Chondrocyte (in vitro differentiated cells): Measurements from ENCODE around the gene WDR91. TPM values are rescaled to one million over a fixed set of nuclear protein-coding genes. Genes with fewer than 3 reads are reported as not detected.

Source experiments
- DNase-seq: peaks from one replicate; pipeline ENCODE4 v3.0.0; 2021; ENCODE audit warnings: mixed read lengths, low spot score
- H3K27ac Mint-ChIP-seq: one replicate; pipeline ENCODE4 v1.8.0; 2021; ENCODE audit warnings: mild to moderate bottlenecking, moderate library complexity, mixed read lengths; ENCODE audit not compliant: unreplicated experiment
- H3K27me3 Mint-ChIP-seq: 2 replicates; pipeline ENCODE4 v1.8.0; 2021; ENCODE audit warnings: low read depth, mixed read lengths
- H3K36me3 Mint-ChIP-seq: 2 replicates; pipeline ENCODE4 v1.8.0; 2021; ENCODE audit warnings: low read depth, mixed read lengths
- H3K4me1 Mint-ChIP-seq: 2 replicates; pipeline ENCODE4 v1.8.0; 2021; ENCODE audit warnings: low read depth, mild to moderate bottlenecking, mixed read lengths
- H3K4me3 Mint-ChIP-seq: one replicate; pipeline ENCODE4 v1.8.0; 2021; ENCODE audit warnings: mild to moderate bottlenecking, moderate library complexity, mixed read lengths; ENCODE audit not compliant: unreplicated experiment
- H3K9me3 Mint-ChIP-seq: 2 replicates; pipeline ENCODE4 v1.8.0; 2021; ENCODE audit warnings: low read depth, mixed read lengths
- total RNA-seq: library from RNA; stranded (reverse); gene quantifications from 3 replicates; pipeline ENCODE4 v1.2.1, GENCODE V29; 2021
- TF ChIP-seq, protein P1 (sequence below): fragments of 200-600 bp; sonication (generic); IDR thresholded peaks from 2 replicates; pipeline ENCODE4 v1.5.0; 2021; ENCODE audit warnings: antibody characterized with exemption, mild to moderate bottlenecking, moderate library complexity

Gene WDR91
- total RNA-seq, 1 donor from 2014 or later: 10.6 TPM

DNA sequence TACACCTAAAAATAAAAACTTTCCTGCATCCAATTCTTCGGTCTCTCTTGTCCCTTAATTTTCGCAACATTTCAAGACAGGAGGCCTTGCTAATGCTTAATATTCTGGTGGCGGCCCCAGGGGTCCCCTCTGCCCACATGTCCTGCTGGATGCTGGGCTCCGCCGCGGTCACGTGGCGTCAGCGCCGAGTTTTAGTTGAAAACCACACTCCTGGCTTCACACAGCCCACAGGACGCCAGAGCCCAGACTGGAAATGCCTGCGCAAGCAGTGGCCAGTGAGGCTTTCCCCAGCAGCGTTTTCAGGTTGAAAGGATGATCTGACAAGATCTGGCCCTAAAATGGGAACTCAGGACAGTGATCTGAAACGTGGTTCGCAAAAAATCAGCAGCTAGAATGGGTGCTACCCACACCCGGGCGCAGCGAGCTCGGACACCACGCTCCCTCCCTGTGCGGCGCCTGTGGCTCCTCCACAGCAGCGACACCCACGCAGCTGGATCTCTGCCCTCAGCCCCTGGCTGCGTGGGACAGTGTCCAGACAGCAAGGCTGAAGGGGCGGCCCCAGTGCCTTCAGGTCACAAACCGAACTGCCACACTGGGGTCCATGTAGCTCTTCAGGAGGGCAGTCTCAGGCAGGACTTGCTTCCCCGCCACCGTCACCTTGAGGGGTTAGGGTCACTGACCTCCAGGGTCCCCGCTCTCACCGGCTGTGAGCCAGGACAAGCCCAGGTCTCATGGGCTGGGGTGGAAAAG is 29.2 kb downstream of the WDR91 start:
- no peak for DNase-seq
- peaks cover 45% of the 10 kb centered on the region for H3K36me3 Mint-ChIP-seq
- no peak overlapping the region for H3K27ac Mint-ChIP-seq
- no peaks in the 10 kb centered on the region for H3K4me1 Mint-ChIP-seq
- peaks cover 32% of the 10 kb centered on the region for H3K9me3 Mint-ChIP-seq
- no peak overlapping the region for H3K4me3 Mint-ChIP-seq
- TF ChIP-seq, protein P1, sequence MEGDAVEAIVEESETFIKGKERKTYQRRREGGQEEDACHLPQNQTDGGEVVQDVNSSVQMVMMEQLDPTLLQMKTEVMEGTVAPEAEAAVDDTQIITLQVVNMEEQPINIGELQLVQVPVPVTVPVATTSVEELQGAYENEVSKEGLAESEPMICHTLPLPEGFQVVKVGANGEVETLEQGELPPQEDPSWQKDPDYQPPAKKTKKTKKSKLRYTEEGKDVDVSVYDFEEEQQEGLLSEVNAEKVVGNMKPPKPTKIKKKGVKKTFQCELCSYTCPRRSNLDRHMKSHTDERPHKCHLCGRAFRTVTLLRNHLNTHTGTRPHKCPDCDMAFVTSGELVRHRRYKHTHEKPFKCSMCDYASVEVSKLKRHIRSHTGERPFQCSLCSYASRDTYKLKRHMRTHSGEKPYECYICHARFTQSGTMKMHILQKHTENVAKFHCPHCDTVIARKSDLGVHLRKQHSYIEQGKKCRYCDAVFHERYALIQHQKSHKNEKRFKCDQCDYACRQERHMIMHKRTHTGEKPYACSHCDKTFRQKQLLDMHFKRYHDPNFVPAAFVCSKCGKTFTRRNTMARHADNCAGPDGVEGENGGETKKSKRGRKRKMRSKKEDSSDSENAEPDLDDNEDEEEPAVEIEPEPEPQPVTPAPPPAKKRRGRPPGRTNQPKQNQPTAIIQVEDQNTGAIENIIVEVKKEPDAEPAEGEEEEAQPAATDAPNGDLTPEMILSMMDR: no peak
- H3K27me3 Mint-ChIP-seq: no peaks in the 10 kb centered on the region

DNA sequence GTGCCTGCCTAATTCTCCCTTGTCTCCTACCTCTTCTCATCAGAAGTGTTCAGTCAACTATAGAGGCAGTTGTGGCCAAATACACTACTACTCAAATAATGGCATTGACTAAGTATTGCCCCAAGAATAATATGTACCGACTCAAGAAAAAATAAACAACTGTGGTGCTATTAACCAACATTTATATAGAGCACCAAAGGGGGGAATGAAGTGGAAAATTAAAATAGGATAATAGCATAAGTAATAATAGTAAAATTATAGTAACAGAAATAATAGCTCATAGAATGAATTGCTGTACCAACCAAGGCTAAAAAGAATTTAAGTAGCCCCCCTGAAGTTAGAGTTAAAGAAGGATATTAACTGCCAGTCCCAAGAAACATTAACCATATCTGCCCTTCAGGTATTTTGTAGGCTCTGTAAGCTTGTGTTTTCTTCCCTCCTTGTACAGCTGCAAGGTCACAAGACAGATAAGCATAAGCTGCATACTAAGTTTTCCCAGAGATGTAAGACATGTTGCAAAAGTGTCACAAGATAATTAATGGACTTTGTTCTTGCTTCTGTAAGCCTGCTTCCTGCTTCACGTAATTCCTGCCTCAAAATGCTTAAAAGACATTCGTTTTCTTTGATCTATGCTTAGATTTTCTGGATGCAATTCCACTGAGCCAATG is 29.9 kb downstream of the WDR91 start:
- DNase-seq: no peak
- no peak overlapping the region for H3K4me3 Mint-ChIP-seq
- no peak overlapping the region for H3K27ac Mint-ChIP-seq
- H3K9me3 Mint-ChIP-seq: peaks cover 32% of the 10 kb centered on the region
- TF ChIP-seq, protein P1: no peak
- no peaks in the 10 kb centered on the region for H3K27me3 Mint-ChIP-seq
- peaks cover 45% of the 10 kb centered on the region for H3K36me3 Mint-ChIP-seq
- H3K4me1 Mint-ChIP-seq: no peaks in the 10 kb centered on the region

DNA sequence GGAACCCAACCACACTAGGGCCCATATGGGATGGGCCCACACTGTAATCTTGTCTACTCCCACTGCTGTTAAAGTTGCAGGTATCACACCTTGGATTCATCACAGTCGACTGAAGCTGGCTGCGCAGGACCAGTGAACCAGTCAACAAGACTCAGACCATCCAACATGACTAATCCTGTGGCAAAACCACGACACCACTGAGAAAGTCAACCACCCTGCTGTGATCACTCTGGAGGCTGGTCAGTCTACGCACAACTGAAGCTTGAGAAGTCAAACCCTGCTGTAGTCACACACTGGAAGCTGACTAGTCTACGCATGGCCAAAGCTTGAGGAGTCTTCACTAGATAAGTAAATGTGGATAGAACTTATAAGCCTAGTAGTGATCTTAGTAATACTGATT is 31.2 kb downstream of the WDR91 start:
- TF ChIP-seq, protein P1: no peak

DNA sequence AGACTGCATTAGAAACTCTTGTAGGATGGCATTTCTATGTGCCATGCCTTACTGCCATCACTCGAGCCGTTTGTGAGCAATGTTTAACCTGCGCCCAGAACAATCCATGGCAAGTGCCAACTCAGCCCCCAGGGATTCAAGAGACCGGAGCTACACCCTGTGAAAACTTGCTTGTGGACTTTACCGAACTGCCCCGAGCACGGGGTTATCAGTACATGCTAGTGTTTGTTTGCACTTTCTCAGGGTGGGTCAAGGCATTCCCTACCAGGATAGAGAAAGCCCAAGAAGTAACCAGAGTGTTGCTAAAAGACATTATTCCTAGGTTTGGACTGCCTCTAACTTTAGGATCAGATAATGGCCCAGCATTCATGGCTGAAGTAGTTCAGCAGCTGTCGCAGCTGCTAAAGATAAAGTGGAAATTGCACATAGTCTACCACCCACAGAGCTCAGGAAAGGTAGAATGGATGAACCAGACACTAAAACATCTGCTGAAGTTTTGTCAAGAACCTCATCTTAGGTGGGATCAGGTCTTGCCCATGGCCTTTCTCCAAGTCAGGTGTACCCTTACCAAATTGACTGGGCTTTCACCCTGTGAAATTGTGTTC is 31.9 kb downstream of the WDR91 start:
- Mint-ChIP-seq H3K9me3 (peaks cover 32% of the 10 kb centered on the region), H3K4me3 (no peak overlapping the region), H3K27me3 (no peaks in the 10 kb centered on the region), H3K27ac (no peak overlapping the region), H3K36me3 (peaks cover 36% of the 10 kb centered on the region), H3K4me1 (no peaks in the 10 kb centered on the region)
- TF ChIP-seq, protein P1: no peak
- no peak for DNase-seq

More for the DNA sequence above, 31.2 kb downstream of the WDR91 start:
- H3K27me3 Mint-ChIP-seq: no peaks in the 10 kb centered on the region
- peaks cover 38% of the 10 kb centered on the region for H3K36me3 Mint-ChIP-seq
- DNase-seq: no peak
- H3K27ac Mint-ChIP-seq: no peak overlapping the region
- no peak overlapping the region for H3K4me3 Mint-ChIP-seq
- H3K4me1 Mint-ChIP-seq: no peaks in the 10 kb centered on the region
- H3K9me3 Mint-ChIP-seq: peaks cover 32% of the 10 kb centered on the region

DNA sequence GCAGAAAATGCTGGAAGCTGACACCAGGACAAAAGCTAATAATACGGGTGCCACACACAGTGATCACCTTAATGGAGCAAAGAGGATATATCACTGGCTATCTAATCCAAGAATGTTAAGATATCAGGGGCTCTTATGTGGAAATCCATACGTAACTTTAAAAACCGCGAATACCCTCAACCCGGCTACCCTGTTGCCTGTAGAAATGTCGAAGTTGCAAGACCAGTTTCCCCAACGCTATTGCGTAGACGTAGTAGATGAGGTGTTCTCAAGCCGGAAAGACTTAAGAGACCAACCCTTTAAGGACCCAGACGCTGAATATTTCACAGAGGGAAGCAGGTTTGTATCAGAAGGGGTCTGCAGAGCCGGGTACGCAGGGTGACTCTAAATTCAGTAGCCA is 33.0 kb downstream of the WDR91 start:
- peaks cover 26% of the 10 kb centered on the region for H3K9me3 Mint-ChIP-seq
- no peaks in the 10 kb centered on the region for H3K27me3 Mint-ChIP-seq
- TF ChIP-seq, protein P1: no peak
- no peak overlapping the region for H3K27ac Mint-ChIP-seq
- H3K4me1 Mint-ChIP-seq: no peaks in the 10 kb centered on the region
- DNase-seq: no peak
- no peak overlapping the region for H3K4me3 Mint-ChIP-seq
- H3K36me3 Mint-ChIP-seq: peaks cover 26% of the 10 kb centered on the region
